HepG2 (cell line): Measurements from ENCODE around the gene ZNRF3. TPM values are rescaled to one million over a fixed set of nuclear protein-coding genes. Genes with fewer than 3 reads are reported as not detected.

Experiments
- KDM5A ChIP-seq: fragments of 200-600 bp; sonication (generic); IDR thresholded peaks from 2 replicates; pipeline ENCODE4 v1.7.0; 2018; ENCODE audit warnings: antibody characterized with exemption, mild to moderate bottlenecking, low read length, borderline replicate concordance
- MATR3 ChIP-seq: sonication (generic); formaldehyde crosslinking; IDR thresholded peaks from 2 replicates; pipeline ENCODE4 v1.4.0; 2020; ENCODE audit warnings: missing genetic modification reagents
- PRPF4 ChIP-seq: fragments of 200-400 bp; formaldehyde crosslinking; IDR thresholded peaks from 2 replicates; pipeline ENCODE4 v1.6.1; 2016; ENCODE audit warnings: low read length, low read depth; ENCODE audit not compliant: poor library complexity, severe bottlenecking
- RARA ChIP-seq: IDR thresholded peaks from 2 replicates; pipeline ENCODE4 v1.6.1; 2016; ENCODE audit warnings: missing genetic modification reagents, missing compliant biosample characterization
- SIN3A ChIP-seq: IDR thresholded peaks from 2 replicates; pipeline ENCODE4 v1.6.1; 2011; ENCODE audit warnings: low read depth, mild to moderate bottlenecking, control low read depth, low read length, borderline replicate concordance
- TCF12 ChIP-seq, 2 experiments: fragments of 450-650 bp in 1 of 2; sonication (generic) in 1 of 2; formaldehyde crosslinking in 1 of 2; IDR thresholded peaks; 2 replicates each; pipeline versions ENCODE4 v1.6.1 to v1.8.0; 2017 to 2022; ENCODE audit warnings: antibody characterized with exemption in 1 of 2, mild to moderate bottlenecking in 1 of 2, missing genetic modification reagents in 1 of 2, moderate library complexity in 1 of 2
- U2AF2 ChIP-seq: fragments of 200-400 bp; formaldehyde crosslinking; IDR thresholded peaks from 2 replicates; pipeline ENCODE4 v1.6.1; 2017; ENCODE audit warnings: low read depth, mild to moderate bottlenecking, low read length
- ZNF441 ChIP-seq: sonication (generic); formaldehyde crosslinking; IDR thresholded peaks from 2 replicates; pipeline ENCODE4 v1.7.0; 2021; ENCODE audit warnings: missing genetic modification reagents, borderline replicate concordance
- ZNF550 ChIP-seq: sonication (generic); formaldehyde crosslinking; IDR thresholded peaks from 2 replicates; pipeline ENCODE4 v1.4.0; 2020; ENCODE audit warnings: mild to moderate bottlenecking, missing genetic modification reagents, borderline replicate concordance
- ZNF678 ChIP-seq: sonication (generic); formaldehyde crosslinking; IDR thresholded peaks from 2 replicates; pipeline ENCODE4 v1.4.0; 2020; ENCODE audit warnings: mild to moderate bottlenecking, missing genetic modification reagents
- polyA plus RNA-seq, 8 experiments: library from polyadenylated mRNA; depleted of rRNA in 3 of 8; stranded (reverse) in 7 of 8; unstranded in 1 of 8; fragments of >200 nt; fragmentation: Illumina TruSeq in 4 of 8; extraction: Trizol in 4 of 8; gene quantifications; 2 replicates each; pipeline versions ENCODE4 v1.2.1 to v1.2.3, GENCODE V29; 2011 to 2016; ENCODE audit warnings: low read depth in 4 of 8, missing spikeins in 1 of 8, mixed read lengths in 1 of 8; ENCODE audit not compliant: insufficient read depth in 1 of 8
- total RNA-seq, 5 experiments: library from RNA; depleted of rRNA; stranded (reverse); fragments of >200 nt; fragmentation: Illumina TruSeq; extraction: Trizol; gene quantifications; 2 replicates each; pipeline ENCODE4 v1.2.3, GENCODE V29; 2016; ENCODE audit warnings: low read depth in 1 of 5
- TF ChIP-seq, protein P1 (sequence below), 2 experiments: sonication (generic) in 1 of 2; formaldehyde crosslinking in 1 of 2; IDR thresholded peaks; 2 replicates each; pipeline versions ENCODE4 v1.4.0 to v1.6.1; 2018 to 2020; ENCODE audit warnings: missing genetic modification reagents in 2 of 2, borderline replicate concordance in 1 of 2, low read depth in 1 of 2, mild to moderate bottlenecking in 1 of 2, missing biosample characterization in 1 of 2
- TF ChIP-seq, protein P2 (sequence below): sonication (generic); formaldehyde crosslinking; IDR thresholded peaks from 2 replicates; pipeline ENCODE4 v1.5.1; 2020; ENCODE audit warnings: mild to moderate bottlenecking, missing genetic modification reagents, moderate library complexity
- TF ChIP-seq, protein P3 (sequence below): IDR thresholded peaks from 2 replicates; pipeline ENCODE4 v1.6.1; 2012; ENCODE audit warnings: inconsistent platforms

Gene ZNRF3
- total and polyA plus RNA-seq, 2 of the 13 experiments (the other 11 are each of a cell fraction or from before 2014, with no cell fraction given), result 20.3 to 36.7 TPM

DNA sequence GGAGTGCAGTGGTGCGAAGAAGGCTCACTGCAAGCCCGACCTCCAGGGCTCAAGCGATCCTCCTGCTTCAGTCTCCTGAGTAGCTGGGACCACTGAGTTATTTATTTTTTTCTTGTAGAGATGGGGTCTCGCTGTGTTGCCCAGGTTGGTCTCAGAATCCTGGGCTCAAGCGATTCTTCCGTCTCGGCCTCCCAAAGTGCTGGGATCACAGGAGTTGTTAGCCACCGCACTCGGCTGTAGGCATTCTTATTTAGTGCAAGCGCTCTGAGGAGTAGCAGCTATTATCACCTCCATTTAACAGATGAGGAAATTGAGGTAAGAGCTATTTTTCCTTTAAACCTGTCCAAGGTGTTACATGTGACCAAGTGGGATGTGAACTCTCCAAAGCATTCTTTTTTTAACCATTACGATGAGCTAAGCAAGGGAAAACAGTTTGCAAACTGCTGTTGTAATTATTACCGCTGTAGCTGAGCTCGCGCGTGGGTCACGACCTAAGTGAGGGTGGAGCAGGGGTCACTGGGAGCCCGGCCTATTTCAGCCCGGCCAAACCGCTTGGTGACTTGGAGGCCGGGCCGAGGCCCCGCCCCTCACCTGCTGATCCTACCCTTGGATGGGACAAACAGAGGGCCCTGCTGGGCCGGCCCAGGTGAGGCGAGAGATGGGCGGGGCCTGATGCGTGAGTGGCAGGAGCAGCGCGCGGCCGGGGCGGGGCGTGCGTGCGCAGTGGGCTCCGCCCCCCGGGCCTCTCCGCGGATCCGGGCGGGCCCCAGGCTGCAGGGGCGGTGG is 189.0 kb downstream of the ZNRF3 start (continued):
- TF ChIP-seq, protein P1, sequence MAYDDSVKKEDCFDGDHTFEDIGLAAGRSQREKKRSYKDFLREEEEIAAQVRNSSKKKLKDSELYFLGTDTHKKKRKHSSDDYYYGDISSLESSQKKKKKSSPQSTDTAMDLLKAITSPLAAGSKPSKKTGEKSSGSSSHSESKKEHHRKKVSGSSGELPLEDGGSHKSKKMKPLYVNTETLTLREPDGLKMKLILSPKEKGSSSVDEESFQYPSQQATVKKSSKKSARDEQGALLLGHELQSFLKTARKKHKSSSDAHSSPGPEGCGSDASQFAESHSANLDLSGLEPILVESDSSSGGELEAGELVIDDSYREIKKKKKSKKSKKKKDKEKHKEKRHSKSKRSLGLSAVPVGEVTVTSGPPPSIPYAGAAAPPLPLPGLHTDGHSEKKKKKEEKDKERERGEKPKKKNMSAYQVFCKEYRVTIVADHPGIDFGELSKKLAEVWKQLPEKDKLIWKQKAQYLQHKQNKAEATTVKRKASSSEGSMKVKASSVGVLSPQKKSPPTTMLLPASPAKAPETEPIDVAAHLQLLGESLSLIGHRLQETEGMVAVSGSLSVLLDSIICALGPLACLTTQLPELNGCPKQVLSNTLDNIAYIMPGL (CRISPR knock-in tag; IDR thresholded peaks at IDR 0.05; ENCODE audit: borderline replicate concordance in 1 of 2, low read depth in 1 of 2), result no peak; a peak in 1 of 4 replicates
- TF ChIP-seq ZNF550 (CRISPR knock-in tag), result no peak
- no peak for TF ChIP-seq TCF12 (IDR thresholded peaks at IDR 0.05)
- no peak for TF ChIP-seq TCF12 (CRISPR knock-in tag; IDR thresholded peaks at IDR 0.05)
- no peak for TF ChIP-seq KDM5A
- TF ChIP-seq MATR3 (CRISPR knock-in tag), result no peak
- no peak for TF ChIP-seq PRPF4
- TF ChIP-seq ZNF678, result no peak
- TF ChIP-seq, protein P2, sequence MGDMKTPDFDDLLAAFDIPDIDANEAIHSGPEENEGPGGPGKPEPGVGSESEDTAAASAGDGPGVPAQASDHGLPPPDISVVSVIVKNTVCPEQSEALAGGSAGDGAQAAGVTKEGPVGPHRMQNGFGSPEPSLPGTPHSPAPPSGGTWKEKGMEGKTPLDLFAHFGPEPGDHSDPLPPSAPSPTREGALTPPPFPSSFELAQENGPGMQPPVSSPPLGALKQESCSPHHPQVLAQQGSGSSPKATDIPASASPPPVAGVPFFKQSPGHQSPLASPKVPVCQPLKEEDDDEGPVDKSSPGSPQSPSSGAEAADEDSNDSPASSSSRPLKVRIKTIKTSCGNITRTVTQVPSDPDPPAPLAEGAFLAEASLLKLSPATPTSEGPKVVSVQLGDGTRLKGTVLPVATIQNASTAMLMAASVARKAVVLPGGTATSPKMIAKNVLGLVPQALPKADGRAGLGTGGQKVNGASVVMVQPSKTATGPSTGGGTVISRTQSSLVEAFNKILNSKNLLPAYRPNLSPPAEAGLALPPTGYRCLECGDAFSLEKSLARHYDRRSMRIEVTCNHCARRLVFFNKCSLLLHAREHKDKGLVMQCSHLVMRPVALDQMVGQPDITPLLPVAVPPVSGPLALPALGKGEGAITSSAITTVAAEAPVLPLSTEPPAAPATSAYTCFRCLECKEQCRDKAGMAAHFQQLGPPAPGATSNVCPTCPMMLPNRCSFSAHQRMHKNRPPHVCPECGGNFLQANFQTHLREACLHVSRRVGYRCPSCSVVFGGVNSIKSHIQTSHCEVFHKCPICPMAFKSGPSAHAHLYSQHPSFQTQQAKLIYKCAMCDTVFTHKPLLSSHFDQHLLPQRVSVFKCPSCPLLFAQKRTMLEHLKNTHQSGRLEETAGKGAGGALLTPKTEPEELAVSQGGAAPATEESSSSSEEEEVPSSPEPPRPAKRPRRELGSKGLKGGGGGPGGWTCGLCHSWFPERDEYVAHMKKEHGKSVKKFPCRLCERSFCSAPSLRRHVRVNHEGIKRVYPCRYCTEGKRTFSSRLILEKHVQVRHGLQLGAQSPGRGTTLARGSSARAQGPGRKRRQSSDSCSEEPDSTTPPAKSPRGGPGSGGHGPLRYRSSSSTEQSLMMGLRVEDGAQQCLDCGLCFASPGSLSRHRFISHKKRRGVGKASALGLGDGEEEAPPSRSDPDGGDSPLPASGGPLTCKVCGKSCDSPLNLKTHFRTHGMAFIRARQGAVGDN (CRISPR knock-in tag), result peak; percentile 36
- no peak for TF ChIP-seq ZNF441
- TF ChIP-seq SIN3A, result peak; percentile 22; the same call in 1 of the 2 replicates
- TF ChIP-seq RARA, result 0 out of 2 replicates have a peak, but pooled peaks have one; percentile 18
- no peak for TF ChIP-seq U2AF2
- TF ChIP-seq, protein P3, sequence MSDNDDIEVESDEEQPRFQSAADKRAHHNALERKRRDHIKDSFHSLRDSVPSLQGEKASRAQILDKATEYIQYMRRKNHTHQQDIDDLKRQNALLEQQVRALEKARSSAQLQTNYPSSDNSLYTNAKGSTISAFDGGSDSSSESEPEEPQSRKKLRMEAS, result peak; percentile 22; the same call in 1 of the 2 replicates
